ENCODE measurements around the gene RNF32. TPM values are rescaled to one million over a fixed set of nuclear protein-coding genes. Genes with fewer than 3 reads are reported as not detected.
"Not testable (repeated sequence)": the region's sequence is repeated elsewhere in the genome, so short reads cannot be mapped to it uniquely, and the experiment has no call there.

The RNF32 gene
- total RNA-seq, 1 experiment from 2014 or later = 1.5 TPM

DNA sequence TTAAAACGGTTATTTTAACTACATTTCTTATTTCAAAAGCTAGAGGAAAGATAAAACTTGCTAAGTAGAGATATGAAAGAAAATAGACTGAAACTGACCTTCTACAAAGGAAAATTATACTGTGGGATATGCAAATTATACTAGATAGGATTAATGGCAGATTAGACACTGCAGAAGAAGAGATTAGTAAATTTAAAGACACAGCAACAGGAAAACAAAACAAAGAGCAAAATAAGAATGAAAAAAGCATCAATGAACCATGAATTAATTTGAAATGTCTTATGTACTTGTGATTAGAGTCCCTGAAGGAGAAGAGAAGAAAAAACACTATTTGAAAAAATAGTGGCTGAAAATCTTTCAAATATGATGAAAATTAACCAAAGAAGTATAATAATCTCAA, 52.3 kb downstream of the RNF32 start:
- no peak for DNase-seq (ENCODE audit: low spot score)
- ChIA-PET POLR2A (ENCODE audit: low non-redundant PET) (no interaction called here), CTCF (no interaction called here)
- H3K4me3 ChIP-seq (ENCODE audit: low read depth, low read length, poor library complexity, severe bottlenecking) = no peak overlapping the region
- H3K27ac ChIP-seq (ENCODE audit: low read depth, low read length, poor library complexity, severe bottlenecking) = no peak overlapping the region
- intact Hi-C loops (cut with micrococcal nuclease; ENCODE audit: unreplicated experiment) = no loop called here
- no peaks in the 10 kb centered on the region for H3K36me3 ChIP-seq (ENCODE audit: insufficient read depth, low read length, poor library complexity, severe bottlenecking)
- peaks cover 12% of the 10 kb centered on the region for H3K9me3 ChIP-seq (ENCODE audit: low read depth, low read length, poor library complexity, severe bottlenecking)
- no peaks in the 10 kb centered on the region for H3K4me1 ChIP-seq (ENCODE audit: insufficient read depth, low read length, poor library complexity, severe bottlenecking)
- no peak for TF ChIP-seq EZH2 (IDR thresholded peaks at IDR 0.05; ENCODE audit: borderline replicate concordance, low read depth, low read length, poor library complexity, severe bottlenecking)
- TF ChIP-seq, protein P1, sequence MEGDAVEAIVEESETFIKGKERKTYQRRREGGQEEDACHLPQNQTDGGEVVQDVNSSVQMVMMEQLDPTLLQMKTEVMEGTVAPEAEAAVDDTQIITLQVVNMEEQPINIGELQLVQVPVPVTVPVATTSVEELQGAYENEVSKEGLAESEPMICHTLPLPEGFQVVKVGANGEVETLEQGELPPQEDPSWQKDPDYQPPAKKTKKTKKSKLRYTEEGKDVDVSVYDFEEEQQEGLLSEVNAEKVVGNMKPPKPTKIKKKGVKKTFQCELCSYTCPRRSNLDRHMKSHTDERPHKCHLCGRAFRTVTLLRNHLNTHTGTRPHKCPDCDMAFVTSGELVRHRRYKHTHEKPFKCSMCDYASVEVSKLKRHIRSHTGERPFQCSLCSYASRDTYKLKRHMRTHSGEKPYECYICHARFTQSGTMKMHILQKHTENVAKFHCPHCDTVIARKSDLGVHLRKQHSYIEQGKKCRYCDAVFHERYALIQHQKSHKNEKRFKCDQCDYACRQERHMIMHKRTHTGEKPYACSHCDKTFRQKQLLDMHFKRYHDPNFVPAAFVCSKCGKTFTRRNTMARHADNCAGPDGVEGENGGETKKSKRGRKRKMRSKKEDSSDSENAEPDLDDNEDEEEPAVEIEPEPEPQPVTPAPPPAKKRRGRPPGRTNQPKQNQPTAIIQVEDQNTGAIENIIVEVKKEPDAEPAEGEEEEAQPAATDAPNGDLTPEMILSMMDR (conservative IDR thresholded peaks at IDR 0.05; ENCODE audit: low read depth, low read length) = no peak
- BruUV-seq (replicated peaks) = no TSS peak
- no peaks in the 10 kb centered on the region for H3K27me3 ChIP-seq (replicated peaks; ENCODE audit: insufficient read depth, low read depth, low read length, poor library complexity)

DNA sequence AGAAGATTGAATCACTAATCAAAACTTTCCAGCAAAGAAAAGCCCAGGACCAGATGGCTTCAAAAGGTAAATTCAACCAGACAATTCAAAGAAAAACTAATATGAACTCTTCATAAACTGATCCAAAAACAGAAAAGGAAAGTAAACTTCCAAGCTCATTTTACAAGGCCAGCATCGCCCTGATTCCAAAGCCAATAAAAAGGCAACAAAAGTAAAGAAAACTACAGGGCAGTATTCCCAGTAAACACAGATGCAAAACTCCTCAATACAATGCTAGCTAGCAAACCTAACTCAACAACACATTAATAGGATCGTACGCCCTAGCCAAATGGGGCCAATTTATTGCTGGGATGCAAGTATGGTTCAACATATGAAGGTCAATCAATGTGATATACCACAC, 53.1 kb downstream of the RNF32 start:
- TF ChIP-seq, protein P1 (conservative IDR thresholded peaks at IDR 0.05; ENCODE audit: low read depth, low read length) = no peak
- no peak for TF ChIP-seq EZH2 (IDR thresholded peaks at IDR 0.05; ENCODE audit: borderline replicate concordance, low read depth, low read length, poor library complexity, severe bottlenecking)
- POLR2A ChIA-PET (ENCODE audit: low non-redundant PET) = no interaction called here

DNA sequence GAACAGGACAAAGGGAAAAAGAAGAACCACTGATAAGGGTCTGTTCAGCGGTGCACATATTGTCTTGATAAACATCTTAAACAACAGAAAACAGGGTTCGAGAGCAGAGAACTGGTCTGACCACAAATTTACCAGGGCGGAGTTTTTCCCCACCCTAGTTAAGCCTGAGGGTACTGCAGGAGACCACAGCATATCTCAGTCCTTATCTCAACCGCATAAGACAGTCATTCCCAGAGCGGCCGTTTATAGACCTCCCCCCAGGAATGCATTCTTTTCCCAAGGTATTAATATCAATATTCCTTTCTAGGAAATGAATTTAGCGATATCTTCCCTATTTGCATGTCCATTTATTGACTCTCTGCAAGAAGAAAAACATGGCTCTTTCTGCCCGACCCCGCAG, 56.7 kb downstream of the RNF32 start:
- H3K4me3 ChIP-seq (ENCODE audit: low read depth, low read length, poor library complexity, severe bottlenecking); BruUV-seq (replicated peaks); DNase-seq (ENCODE audit: low spot score); H3K4me1 ChIP-seq (ENCODE audit: insufficient read depth, low read length, poor library complexity, severe bottlenecking); CTCF ChIA-PET; H3K27ac ChIP-seq (ENCODE audit: low read depth, low read length, poor library complexity, severe bottlenecking); POLR2A ChIA-PET (ENCODE audit: low non-redundant PET); H3K36me3 ChIP-seq (ENCODE audit: insufficient read depth, low read length, poor library complexity, severe bottlenecking); H3K27me3 ChIP-seq (replicated peaks; ENCODE audit: insufficient read depth, low read depth, low read length, poor library complexity); intact Hi-C loops (cut with micrococcal nuclease; ENCODE audit: unreplicated experiment): not testable (repeated sequence)
- peaks cover 14% of the 10 kb centered on the region for H3K9me3 ChIP-seq (ENCODE audit: low read depth, low read length, poor library complexity, severe bottlenecking)

More for the DNA sequence above, 53.1 kb downstream of the RNF32 start:
- no TSS peak for BruUV-seq (replicated peaks)
- CTCF ChIA-PET = no interaction called here
- H3K27me3 ChIP-seq (replicated peaks; ENCODE audit: insufficient read depth, low read depth, low read length, poor library complexity) = no peaks in the 10 kb centered on the region
- H3K9me3 ChIP-seq (ENCODE audit: low read depth, low read length, poor library complexity, severe bottlenecking) = peaks cover 14% of the 10 kb centered on the region
- intact Hi-C loops (cut with micrococcal nuclease; ENCODE audit: unreplicated experiment) = no loop called here
- no peaks in the 10 kb centered on the region for H3K36me3 ChIP-seq (ENCODE audit: insufficient read depth, low read length, poor library complexity, severe bottlenecking)
- no peak for DNase-seq (ENCODE audit: low spot score)
- H3K4me3 ChIP-seq (ENCODE audit: low read depth, low read length, poor library complexity, severe bottlenecking) = no peak overlapping the region
- H3K4me1 ChIP-seq (ENCODE audit: insufficient read depth, low read length, poor library complexity, severe bottlenecking) = no peaks in the 10 kb centered on the region
- no peak overlapping the region for H3K27ac ChIP-seq (ENCODE audit: low read depth, low read length, poor library complexity, severe bottlenecking)

DNA sequence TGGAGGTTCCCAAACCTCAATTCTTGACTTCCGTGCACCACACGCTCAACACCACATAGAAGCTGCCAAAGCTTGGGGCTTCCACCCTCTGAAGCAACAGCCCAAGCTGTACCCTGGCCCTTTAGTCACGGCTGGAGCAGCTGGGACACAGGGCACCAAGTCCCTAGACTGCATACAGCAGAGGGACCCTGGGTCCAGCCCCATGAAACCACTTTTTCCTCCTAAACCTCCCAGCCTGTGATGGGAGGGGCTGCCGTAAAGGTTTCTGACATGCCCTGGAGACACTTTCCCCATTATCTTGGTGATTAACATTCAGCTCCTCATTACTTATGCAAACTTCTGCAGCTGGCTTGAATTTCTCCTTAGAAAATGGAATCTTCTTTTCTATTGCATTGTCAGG, 57.9 kb downstream of the RNF32 start:
- H3K4me1 ChIP-seq (ENCODE audit: insufficient read depth, low read length, poor library complexity, severe bottlenecking); H3K36me3 ChIP-seq (ENCODE audit: insufficient read depth, low read length, poor library complexity, severe bottlenecking); H3K27ac ChIP-seq (ENCODE audit: low read depth, low read length, poor library complexity, severe bottlenecking); H3K4me3 ChIP-seq (ENCODE audit: low read depth, low read length, poor library complexity, severe bottlenecking); H3K27me3 ChIP-seq (replicated peaks; ENCODE audit: insufficient read depth, low read depth, low read length, poor library complexity); BruUV-seq (replicated peaks); H3K9me3 ChIP-seq (ENCODE audit: low read depth, low read length, poor library complexity, severe bottlenecking); POLR2A ChIA-PET (ENCODE audit: low non-redundant PET); intact Hi-C loops (cut with micrococcal nuclease; ENCODE audit: unreplicated experiment); DNase-seq (ENCODE audit: low spot score); CTCF ChIA-PET: not testable (repeated sequence)

DNA sequence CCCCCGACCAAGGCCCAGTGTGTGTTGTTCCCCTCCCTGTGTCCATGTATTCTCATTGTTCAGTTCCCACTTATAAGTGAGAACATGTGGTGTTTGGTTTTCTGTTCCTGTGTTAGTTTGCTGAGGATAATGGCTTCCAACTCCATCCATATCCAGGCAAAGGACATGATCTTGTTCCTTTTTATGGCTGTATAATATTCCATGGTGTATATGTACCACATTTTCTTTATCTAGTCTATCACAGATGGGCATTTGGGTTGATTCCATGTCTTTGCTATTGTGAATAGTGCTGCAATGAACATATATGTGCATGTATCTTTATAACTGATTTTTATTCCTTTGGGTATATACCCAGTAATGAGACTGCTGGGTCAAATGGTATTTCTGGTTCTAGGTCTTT, 61.2 kb downstream of the RNF32 start:
- POLR2A ChIA-PET (ENCODE audit: low non-redundant PET); H3K27me3 ChIP-seq (replicated peaks; ENCODE audit: insufficient read depth, low read depth, low read length, poor library complexity); H3K9me3 ChIP-seq (ENCODE audit: low read depth, low read length, poor library complexity, severe bottlenecking); H3K36me3 ChIP-seq (ENCODE audit: insufficient read depth, low read length, poor library complexity, severe bottlenecking); CTCF ChIA-PET; BruUV-seq (replicated peaks); DNase-seq (ENCODE audit: low spot score); H3K4me1 ChIP-seq (ENCODE audit: insufficient read depth, low read length, poor library complexity, severe bottlenecking); intact Hi-C loops (cut with micrococcal nuclease; ENCODE audit: unreplicated experiment); H3K4me3 ChIP-seq (ENCODE audit: low read depth, low read length, poor library complexity, severe bottlenecking); H3K27ac ChIP-seq (ENCODE audit: low read depth, low read length, poor library complexity, severe bottlenecking): not testable (repeated sequence)

Data from A673 (cell line).